LNCaP clone FGC (cell line): ENCODE results near the gene SLC43A3.

Source experiments
- DNase-seq: peaks from one replicate; pipeline ENCODE4 v3.0.0-alpha.2; 2011; ENCODE audit warnings: low read depth
- H3K4me3 ChIP-seq: 2 replicates; pipeline ENCODE4 v1.5.1; 2011; ENCODE audit warnings: mild to moderate bottlenecking, low read depth, low read length, control low read depth
- TF ChIP-seq, protein P1 (sequence below): IDR thresholded peaks from 2 replicates; pipeline ENCODE4 v1.5.1; 2012; ENCODE audit warnings: mild to moderate bottlenecking; ENCODE audit not compliant: control insufficient read depth, insufficient read depth; ENCODE audit errors: extremely low read depth

SLC43A3 gene

DNA sequence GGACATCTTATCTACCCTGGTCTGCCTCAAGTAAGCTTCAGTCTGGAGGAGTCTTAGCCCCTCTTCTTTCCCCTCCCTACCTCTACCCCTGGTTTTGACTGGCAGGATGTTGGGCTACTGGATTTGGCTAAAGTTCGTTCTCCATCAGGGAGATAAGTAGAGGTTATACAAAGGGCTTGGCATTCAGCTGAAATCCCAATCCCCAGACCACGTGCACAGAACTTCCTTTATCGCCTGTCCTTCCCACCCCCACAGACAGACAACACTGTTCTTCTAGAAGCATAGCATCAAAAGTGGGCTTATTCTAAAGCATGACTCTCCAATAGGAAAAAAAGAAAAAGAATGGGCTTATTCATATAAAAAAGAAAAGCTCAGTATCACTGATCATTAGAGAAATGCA lies 53.8 kb downstream of the SLC43A3 start:
- H3K4me3 ChIP-seq: no peak overlapping the region
- DNase-seq: no peak
- TF ChIP-seq, protein P1, sequence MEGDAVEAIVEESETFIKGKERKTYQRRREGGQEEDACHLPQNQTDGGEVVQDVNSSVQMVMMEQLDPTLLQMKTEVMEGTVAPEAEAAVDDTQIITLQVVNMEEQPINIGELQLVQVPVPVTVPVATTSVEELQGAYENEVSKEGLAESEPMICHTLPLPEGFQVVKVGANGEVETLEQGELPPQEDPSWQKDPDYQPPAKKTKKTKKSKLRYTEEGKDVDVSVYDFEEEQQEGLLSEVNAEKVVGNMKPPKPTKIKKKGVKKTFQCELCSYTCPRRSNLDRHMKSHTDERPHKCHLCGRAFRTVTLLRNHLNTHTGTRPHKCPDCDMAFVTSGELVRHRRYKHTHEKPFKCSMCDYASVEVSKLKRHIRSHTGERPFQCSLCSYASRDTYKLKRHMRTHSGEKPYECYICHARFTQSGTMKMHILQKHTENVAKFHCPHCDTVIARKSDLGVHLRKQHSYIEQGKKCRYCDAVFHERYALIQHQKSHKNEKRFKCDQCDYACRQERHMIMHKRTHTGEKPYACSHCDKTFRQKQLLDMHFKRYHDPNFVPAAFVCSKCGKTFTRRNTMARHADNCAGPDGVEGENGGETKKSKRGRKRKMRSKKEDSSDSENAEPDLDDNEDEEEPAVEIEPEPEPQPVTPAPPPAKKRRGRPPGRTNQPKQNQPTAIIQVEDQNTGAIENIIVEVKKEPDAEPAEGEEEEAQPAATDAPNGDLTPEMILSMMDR: no peak

DNA sequence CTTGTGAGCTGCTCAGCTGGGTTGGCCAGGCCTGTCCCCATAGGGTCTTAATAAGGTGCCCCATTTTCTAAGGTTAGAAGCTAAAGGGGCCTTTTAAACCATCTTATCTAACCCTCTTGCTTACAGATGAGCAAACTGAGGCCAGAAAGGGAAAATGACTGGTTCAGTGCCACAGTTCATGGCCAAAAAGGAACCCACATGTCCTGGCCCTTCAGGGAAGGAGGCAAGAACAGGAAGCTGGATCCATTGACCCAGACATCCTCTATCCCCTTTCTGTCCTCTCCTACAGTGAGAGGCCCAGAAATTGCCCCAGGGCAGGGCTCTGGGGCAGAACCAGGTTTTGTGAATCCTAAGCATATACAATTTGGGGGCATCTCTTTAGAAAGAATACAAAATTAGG lies 56.0 kb downstream of the SLC43A3 start:
- DNase-seq: no peak
- no peak overlapping the region for H3K4me3 ChIP-seq
- TF ChIP-seq, protein P1: no peak

DNA sequence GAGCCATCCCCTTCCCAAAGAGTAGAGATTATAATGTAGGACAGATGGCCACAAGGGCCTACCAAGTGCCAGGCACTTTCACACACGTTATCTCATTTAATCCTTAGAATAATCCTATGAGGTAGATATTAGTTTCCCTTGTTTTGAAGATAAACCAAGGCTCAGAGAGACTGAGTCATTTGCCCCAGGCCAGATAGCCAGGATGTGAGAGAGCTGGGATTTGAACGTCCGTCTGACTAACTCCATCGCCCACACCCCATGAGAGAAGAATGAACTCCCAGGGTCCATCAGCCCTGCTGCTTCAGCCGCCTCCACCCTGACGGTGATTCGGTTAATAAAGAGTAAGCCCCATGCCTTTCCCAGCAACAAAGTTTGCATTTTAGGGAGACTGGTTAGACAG lies 56.7 kb downstream of the SLC43A3 start:
- TF ChIP-seq, protein P1: no peak
- H3K4me3 ChIP-seq: no peak overlapping the region
- DNase-seq: no peak

DNA sequence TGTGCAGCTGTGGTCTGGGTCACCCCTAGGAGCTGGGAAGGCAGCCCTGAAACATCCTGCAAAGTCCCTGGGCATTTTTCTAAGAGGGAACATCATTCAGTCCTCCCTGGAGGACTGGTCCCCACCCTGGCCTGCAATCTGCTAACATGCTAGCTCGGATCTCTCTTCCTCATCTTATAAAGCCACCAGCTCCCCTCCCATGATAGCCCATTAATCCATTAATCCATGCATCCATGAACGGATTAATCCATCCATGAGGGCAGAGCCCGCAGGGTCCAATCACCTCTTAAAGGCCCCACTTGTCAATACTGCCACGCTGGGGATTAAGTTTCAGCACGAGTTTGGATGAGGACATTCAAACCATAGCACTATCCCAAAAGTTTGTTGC lies 58.1 kb downstream of the SLC43A3 start:
- DNase-seq: no peak
- TF ChIP-seq, protein P1: no peak
- H3K4me3 ChIP-seq: no peak overlapping the region

DNA sequence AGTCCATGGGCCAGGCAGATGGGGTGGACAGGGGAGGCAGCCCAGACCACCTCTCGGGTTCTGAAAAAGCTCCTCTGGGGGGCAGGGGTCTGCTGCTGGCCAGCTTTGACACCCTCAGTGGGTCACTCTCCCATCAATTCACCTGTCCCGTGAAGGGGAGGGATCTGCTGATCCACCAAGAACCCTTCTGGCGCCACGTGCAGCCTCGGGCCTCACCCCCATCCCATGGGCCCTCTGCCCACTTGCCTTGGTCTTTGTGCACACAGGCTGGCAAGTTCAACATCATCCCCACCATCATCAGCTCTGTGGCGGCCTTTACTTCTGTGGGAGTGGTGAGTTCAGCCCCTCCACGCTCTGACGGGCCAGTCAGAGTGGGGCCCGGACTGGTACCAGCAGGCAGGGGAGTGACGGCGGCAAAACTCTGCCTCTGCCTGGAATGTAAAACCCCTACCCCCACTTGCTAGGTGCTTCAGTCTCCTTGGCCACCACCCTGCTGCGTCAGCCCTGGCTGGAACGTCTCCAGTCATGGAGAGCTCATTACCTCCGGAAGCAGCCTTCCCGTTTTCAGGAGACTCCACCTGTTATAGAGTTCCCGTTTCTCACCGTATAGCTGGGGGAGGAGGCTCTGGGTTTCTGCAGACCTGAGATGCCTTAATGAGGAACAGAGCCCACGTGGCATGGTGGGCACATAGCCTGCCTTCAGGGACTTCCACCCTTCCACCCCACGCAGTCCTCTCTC lies 58.6 kb downstream of the SLC43A3 start:
- TF ChIP-seq, protein P1: no peak
- H3K4me3 ChIP-seq: no peak overlapping the region
- DNase-seq: no peak

DNA sequence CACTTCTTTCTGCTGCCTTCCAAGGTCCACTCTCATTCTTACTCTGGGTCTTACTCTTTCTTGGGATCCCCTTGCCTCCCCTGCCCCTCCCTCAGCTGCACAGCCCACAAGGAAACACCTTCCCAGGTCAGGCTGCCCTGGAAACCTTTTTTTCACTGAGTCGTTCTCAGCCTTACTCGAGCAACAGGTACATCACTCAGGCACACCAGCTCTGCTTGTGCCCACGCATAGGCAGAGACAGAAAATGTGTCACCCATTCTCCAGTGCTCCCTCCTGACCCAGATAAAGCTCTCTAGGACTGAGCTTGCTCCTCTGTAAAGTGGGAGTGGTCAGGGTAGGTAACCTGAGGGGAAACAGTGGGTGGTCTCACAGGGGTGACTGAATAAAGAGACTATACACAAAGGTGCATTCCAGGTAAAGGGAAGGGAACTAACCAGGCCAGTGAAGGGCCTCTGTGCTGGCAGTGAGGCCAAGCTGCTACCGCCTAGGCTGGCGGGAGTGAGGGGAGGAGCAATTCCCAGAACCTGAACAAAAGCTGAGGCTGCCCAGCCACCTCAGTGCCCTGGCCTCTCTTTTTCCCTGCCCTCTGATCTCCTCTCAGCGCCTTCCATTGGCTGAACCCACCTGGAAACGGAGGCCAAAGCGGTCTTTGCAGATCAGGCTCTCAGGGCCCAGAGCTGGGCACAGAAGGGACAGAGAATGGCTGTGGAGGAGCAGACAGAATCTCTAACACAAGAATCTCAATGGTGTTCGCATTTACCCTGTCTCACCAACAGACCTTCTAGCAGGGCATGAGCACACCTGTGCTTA lies 61.9 kb downstream of the SLC43A3 start:
- H3K4me3 ChIP-seq: no peak overlapping the region
- no peak for DNase-seq
- TF ChIP-seq, protein P1: no peak
